PC-3 (cell line): ENCODE data around the gene SNRPA1.

Source experiments
- CTCF ChIP-seq: fragments of 300-600 bp; sonication (generic); conservative IDR thresholded peaks from 2 replicates; pipeline ENCODE4 v1.5.1; 2017; ENCODE audit warnings: antibody characterized with exemption, low read depth, mild to moderate bottlenecking, low read length
- EZH2 ChIP-seq: fragments of 300-600 bp; sonication (generic); IDR thresholded peaks from one replicate; pipeline ENCODE4 v1.6.1; 2017; ENCODE audit warnings: antibody characterized with exemption, mild to moderate bottlenecking, low read length; ENCODE audit not compliant: unreplicated experiment
- EZH2phosphoT487 ChIP-seq: fragments of 300-600 bp; sonication (generic); IDR thresholded peaks from 2 replicates; pipeline ENCODE4 v1.6.1; 2018; ENCODE audit warnings: mild to moderate bottlenecking, antibody characterized with exemption, low read length, borderline replicate concordance

- TF ChIP-seq CTCF (no peak), EZH2 (no peak), EZH2phosphoT487 (no peak)
Observed at GRCh38 chr15:101273534-101273933, 21.5 kb downstream of the SNRPA1 start.
